IPS-15b (cell line): ENCODE measurements around the gene LPIN1.

Source experiments
- H3K27me3 ChIP-seq: one replicate; pipeline ENCODE4 v1.6.1; 2013; ENCODE audit warnings: low read length; ENCODE audit not compliant: control insufficient read depth, insufficient read depth
- H3K36me3 ChIP-seq: one replicate; pipeline ENCODE4 v1.6.1; 2013; ENCODE audit warnings: low read length; ENCODE audit not compliant: control insufficient read depth, insufficient read depth
- H3K4me1 ChIP-seq: one replicate; pipeline ENCODE4 v1.6.1; 2013; ENCODE audit warnings: mild to moderate bottlenecking, low read length; ENCODE audit not compliant: control insufficient read depth, insufficient read depth
- H3K4me3 ChIP-seq: one replicate; pipeline ENCODE4 v1.5.1; 2013; ENCODE audit warnings: low read depth, low read length
- H3K9ac ChIP-seq: one replicate; pipeline ENCODE4 v1.6.1; 2013; ENCODE audit warnings: low read depth, mild to moderate bottlenecking, low read length
- H3K9me3 ChIP-seq: one replicate; pipeline ENCODE4 v1.6.1; 2013; ENCODE audit warnings: mild to moderate bottlenecking, low read length; ENCODE audit not compliant: control insufficient read depth, insufficient read depth

The LPIN1 gene

GRCh38 chr2:11761259-11761658, 14.8 kb downstream of the LPIN1 start:
- H3K27me3 ChIP-seq: no peaks in the 10 kb centered on the region
- no peaks in the 10 kb centered on the region for H3K4me1 ChIP-seq
- H3K36me3 ChIP-seq: peaks cover 6% of the 10 kb centered on the region
- H3K9me3 ChIP-seq: no peaks in the 10 kb centered on the region
- no peak overlapping the region for H3K9ac ChIP-seq
- H3K4me3 ChIP-seq: no peak overlapping the region

GRCh38 chr2:11762031-11762430, 15.6 kb downstream of the LPIN1 start:
- Histone ChIP-seq H3K4me3 (no peak overlapping the region), H3K9me3 (no peaks in the 10 kb centered on the region), H3K4me1 (no peaks in the 10 kb centered on the region), H3K36me3 (peaks cover 9% of the 10 kb centered on the region), H3K27me3 (no peaks in the 10 kb centered on the region), H3K9ac (no peak overlapping the region)

- no peak overlapping the region for H3K4me3 ChIP-seq
- H3K9ac ChIP-seq: no peak overlapping the region
- peaks cover 9% of the 10 kb centered on the region for H3K36me3 ChIP-seq
- no peaks in the 10 kb centered on the region for H3K4me1 ChIP-seq
- H3K27me3 ChIP-seq: no peaks in the 10 kb centered on the region
- no peaks in the 10 kb centered on the region for H3K9me3 ChIP-seq
Measured at GRCh38 chr2:11762799-11763461, 16.5 kb downstream of the LPIN1 start.

GRCh38 chr2:11764359-11764758, 17.9 kb downstream of the LPIN1 start:
- Histone ChIP-seq H3K4me1 (no peaks in the 10 kb centered on the region), H3K9me3 (no peaks in the 10 kb centered on the region), H3K36me3 (peaks cover 9% of the 10 kb centered on the region), H3K4me3 (no peak overlapping the region), H3K27me3 (no peaks in the 10 kb centered on the region), H3K9ac (no peak overlapping the region)

GRCh38 chr2:11764920-11765319, 18.5 kb downstream of the LPIN1 start:
- Histone ChIP-seq H3K9me3 (no peaks in the 10 kb centered on the region), H3K27me3 (no peaks in the 10 kb centered on the region), H3K4me1 (no peaks in the 10 kb centered on the region), H3K4me3 (no peak overlapping the region), H3K9ac (no peak overlapping the region), H3K36me3 (peaks cover 11% of the 10 kb centered on the region)

- H3K36me3 ChIP-seq: peaks cover 12% of the 10 kb centered on the region
- no peaks in the 10 kb centered on the region for H3K27me3 ChIP-seq
- H3K9ac ChIP-seq: no peak overlapping the region
- no peak overlapping the region for H3K4me3 ChIP-seq
- no peaks in the 10 kb centered on the region for H3K9me3 ChIP-seq
- H3K4me1 ChIP-seq: no peaks in the 10 kb centered on the region
Measured at GRCh38 chr2:11765501-11765900, 19.1 kb downstream of the LPIN1 start.

GRCh38 chr2:11766016-11766415, 19.6 kb downstream of the LPIN1 start:
- Histone ChIP-seq H3K4me1 (no peaks in the 10 kb centered on the region), H3K4me3 (no peak overlapping the region), H3K36me3 (peaks cover 12% of the 10 kb centered on the region), H3K9ac (no peak overlapping the region), H3K9me3 (no peaks in the 10 kb centered on the region), H3K27me3 (no peaks in the 10 kb centered on the region)

- H3K9ac ChIP-seq: no peak overlapping the region
- no peaks in the 10 kb centered on the region for H3K4me1 ChIP-seq
- H3K36me3 ChIP-seq: peaks cover 12% of the 10 kb centered on the region
- H3K27me3 ChIP-seq: no peaks in the 10 kb centered on the region
- no peak overlapping the region for H3K4me3 ChIP-seq
- no peaks in the 10 kb centered on the region for H3K9me3 ChIP-seq
Measured at GRCh38 chr2:11767779-11768178, 21.3 kb downstream of the LPIN1 start.

GRCh38 chr2:11768946-11769345, 22.5 kb downstream of the LPIN1 start:
- Histone ChIP-seq H3K9ac (no peak overlapping the region), H3K4me1 (no peaks in the 10 kb centered on the region), H3K9me3 (no peaks in the 10 kb centered on the region), H3K27me3 (no peaks in the 10 kb centered on the region), H3K36me3 (peaks cover 12% of the 10 kb centered on the region), H3K4me3 (no peak overlapping the region)

- Histone ChIP-seq H3K36me3 (peaks cover 12% of the 10 kb centered on the region), H3K4me1 (no peaks in the 10 kb centered on the region)
Measured at GRCh38 chr2:11769516-11769915, 23.1 kb downstream of the LPIN1 start.

GRCh38 chr2:11770531-11771188, 24.2 kb downstream of the LPIN1 start:
- Histone ChIP-seq H3K9me3 (no peaks in the 10 kb centered on the region), H3K4me3 (no peak overlapping the region), H3K27me3 (no peaks in the 10 kb centered on the region), H3K4me1 (no peaks in the 10 kb centered on the region), H3K36me3 (peaks cover 12% of the 10 kb centered on the region), H3K9ac (no peak overlapping the region)

More at GRCh38 chr2:11769516-11769915, 23.1 kb downstream of the LPIN1 start:
- H3K27me3 ChIP-seq: no peaks in the 10 kb centered on the region
- H3K9ac ChIP-seq: no peak overlapping the region
- H3K9me3 ChIP-seq: no peaks in the 10 kb centered on the region
- H3K4me3 ChIP-seq: no peak overlapping the region

GRCh38 chr2:11771971-11772615, 25.7 kb downstream of the LPIN1 start:
- Histone ChIP-seq H3K36me3 (peaks cover 3% of the 10 kb centered on the region), H3K4me1 (peaks cover 2% of the 10 kb centered on the region), H3K4me3 (no peak overlapping the region), H3K9ac (no peak overlapping the region), H3K27me3 (no peaks in the 10 kb centered on the region), H3K9me3 (no peaks in the 10 kb centered on the region)
